Measurements from ENCODE around the gene PTX4. TPM values are rescaled to one million over a fixed set of nuclear protein-coding genes. Genes with fewer than 3 reads are reported as not detected.

The PTX4 gene
- total RNA-seq (2014; rRNA removed; shearing (Covaris generic)): not detected in 2 replicates

GRCh38 chr16:1488619-1489018, at the start of gene PTX4:
Gene PTX4, minus strand, starts transcription at chr16:1488944. Its CDS starts 35 bp downstream, at chr16:1488909.
- DNase-seq (ENCODE audit: low spot score): no peak

- no peak for DNase-seq (ENCODE audit: low spot score)
These were observed 49.1 kb upstream of the PTX4 start for GRCh38 chr16:1537763-1538289.

DNA sequence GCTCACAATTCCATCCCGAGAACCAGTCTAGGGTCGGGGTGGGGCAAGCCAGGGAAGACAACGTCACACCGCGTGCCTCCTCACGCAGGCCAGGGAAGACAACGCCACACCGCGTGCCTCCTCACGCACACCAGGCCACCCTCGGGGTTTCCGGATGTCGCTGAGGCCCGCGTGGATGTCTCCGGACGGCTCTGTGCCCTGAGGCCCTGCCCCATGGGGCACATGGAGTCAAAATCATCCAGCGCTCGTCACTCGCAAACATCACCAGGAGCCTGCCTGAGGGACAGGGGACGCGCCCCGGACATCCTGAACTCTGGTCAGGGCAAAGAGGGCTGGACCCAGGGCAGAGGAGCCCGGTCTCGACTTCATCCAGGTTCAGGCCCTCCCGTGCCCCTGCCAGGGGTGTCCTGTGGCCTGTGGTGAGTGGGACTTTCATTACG, 48.4 kb upstream of the PTX4 start:
- no peak for DNase-seq (ENCODE audit: low spot score)

DNA sequence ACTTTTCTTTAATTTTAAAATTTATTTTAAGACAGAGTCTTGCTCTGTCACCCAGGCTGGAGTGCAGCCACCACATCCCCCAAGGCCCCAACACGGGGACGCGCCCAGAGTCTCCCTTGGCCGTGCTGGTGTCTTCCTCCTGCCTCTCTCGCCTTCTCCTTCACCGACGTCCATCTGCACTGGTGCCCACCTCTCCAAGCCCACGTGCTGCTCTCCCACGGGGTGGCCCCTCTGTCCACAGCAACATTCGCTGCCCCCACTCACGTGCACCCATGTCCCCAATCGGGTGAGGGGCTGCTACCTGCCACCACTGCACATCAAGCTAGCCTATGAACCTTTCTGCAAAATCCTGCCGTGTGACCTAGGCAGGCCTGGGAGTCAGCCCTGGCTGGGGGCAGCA, 47.9 kb upstream of the PTX4 start:
- DNase-seq (ENCODE audit: low spot score): no peak

- no peak for DNase-seq (ENCODE audit: low spot score)
These were observed 46.9 kb upstream of the PTX4 start for GRCh38 chr16:1535391-1536291.

- no peak for DNase-seq (ENCODE audit: low spot score)
These were observed 45.6 kb upstream of the PTX4 start for GRCh38 chr16:1534021-1535020.

DNA sequence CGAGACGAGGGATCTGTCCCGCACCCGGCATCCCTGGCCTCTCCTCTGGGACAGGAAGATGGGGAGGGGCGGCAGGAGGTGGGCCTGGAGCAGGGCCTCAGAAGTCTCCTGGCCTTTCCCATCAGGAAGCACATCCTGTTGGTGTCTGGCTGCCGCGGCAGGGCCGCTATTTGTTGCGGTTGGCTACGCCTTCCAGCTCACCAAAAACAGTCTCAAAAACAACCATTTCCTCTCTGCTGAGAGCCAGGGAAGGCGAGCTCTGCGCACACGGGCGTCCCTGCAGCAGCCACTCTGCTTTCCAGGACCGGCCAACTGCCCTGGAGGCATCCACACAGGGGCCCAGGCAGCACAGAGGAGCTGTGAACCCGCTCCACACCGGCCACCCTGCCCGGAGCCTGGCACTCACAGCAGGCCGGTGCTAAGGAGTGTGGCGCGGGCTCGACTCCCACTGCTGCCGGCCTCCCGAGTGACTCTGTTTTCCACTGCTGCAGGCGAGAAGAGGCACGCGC, 44.8 kb upstream of the PTX4 start, which contains the start of gene TMEM204:
TMEM204 (plus strand) TSS at position 224 of the 509 bp plus-strand sequence. CDS start 610 bp downstream, outside the sequence.
- no peak for DNase-seq (ENCODE audit: low spot score)

DNA sequence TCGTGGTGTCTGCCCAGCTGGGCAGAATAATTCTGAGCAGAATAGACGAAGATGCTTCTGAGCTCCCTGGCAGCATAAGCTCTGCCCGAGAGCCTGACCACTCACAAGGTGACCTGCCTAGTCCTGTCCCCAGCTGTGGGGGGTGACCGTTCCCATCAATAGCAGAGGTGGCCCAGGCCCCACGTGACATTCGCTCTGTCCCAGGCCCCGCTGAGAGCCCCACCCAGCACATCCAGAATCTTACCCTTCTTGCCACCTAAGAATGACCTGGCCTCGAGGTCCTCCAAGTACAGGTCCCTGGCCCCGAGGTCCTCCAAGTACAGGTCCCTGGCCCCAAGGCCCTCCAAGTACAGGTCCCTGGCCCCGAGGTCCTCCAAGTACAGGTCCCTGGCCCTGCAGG, 44.0 kb upstream of the PTX4 start:
- DNase-seq (ENCODE audit: low spot score): no peak

DNA sequence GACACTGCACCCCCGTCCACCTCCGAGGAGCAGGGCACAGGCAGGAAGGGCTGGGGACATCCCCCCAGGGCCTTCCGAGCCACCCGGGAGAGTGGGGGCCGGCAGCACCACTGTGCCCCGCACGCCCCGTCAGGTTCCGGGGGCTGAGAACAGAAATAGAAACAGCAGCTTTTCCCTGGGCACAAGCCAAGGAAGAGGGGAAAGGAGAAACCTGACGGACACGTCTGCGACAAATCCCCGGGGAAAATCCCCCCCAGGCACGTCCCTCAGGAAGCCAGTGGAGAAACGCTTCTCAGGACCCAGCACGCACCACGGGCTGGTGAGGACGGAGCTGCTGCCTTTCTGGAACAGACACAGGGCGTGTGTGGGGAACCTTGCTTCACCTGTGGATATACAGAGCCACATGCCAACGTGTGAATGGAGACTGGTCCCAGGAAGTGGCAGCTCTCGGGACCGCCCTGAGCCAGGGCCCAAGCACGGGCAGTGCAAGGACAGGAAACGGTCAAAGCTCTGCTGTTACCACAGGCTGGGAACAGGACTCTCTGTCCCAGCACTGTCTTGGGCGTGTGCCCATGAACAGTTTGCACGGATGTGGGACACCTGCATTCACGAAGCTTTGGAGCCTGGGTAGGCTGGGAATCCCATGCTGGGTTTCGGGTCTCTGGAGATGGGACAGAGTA, 43.5 kb upstream of the PTX4 start:
- no peak for DNase-seq (ENCODE audit: low spot score)

DNA sequence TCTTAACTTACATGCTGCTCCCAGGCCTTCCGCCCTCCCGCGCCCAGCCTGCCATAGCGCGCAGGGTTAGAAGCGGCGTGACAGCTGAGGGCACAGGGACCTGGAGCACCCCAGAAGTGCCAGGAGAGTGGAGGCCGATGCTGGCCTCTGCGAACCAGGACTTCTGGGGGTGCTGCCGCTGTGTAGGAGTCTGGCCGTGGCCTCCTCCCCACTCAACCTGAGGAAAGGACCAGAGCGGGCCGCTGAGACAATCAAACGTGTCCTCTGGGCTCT, 42.8 kb upstream of the PTX4 start:
- DNase-seq (ENCODE audit: low spot score): no peak

- DNase-seq (ENCODE audit: low spot score): no peak
These were observed 42.3 kb upstream of the PTX4 start for GRCh38 chr16:1530883-1531637.

GRCh38 chr16:1530349-1530882, 41.7 kb upstream of the PTX4 start:
- no peak for DNase-seq (ENCODE audit: low spot score)

DNA sequence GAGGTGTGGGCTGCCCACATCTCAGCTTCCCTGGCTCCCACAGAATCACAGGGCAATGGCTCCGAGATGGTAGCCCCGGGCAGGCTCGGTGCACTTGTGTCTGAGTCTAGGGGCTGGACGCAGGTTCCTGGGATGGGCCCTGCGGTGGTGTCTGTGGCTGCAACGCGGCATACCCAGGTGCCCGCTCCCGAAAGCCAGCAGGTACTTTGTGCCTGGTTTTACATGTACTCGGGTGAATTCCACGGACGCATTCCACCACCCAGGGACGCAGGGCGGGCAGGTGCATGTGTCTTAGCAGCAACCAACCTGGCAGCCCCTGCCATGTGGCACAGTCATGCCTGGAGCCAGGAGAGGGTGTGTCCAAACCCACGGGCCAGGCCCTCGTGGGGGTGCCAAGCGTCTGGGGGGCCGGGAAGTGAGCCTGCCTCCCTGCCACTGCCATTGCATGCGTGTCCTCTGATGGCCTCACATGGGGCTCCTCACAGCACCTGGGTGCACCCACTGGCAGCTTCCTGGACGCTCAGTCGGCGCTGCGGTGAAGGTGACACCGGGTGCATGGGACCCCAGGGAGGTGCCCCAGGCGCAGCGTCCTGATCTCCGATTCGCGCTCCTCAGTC, 40.3 kb upstream of the PTX4 start:
- DNase-seq (ENCODE audit: low spot score): no peak

DNA sequence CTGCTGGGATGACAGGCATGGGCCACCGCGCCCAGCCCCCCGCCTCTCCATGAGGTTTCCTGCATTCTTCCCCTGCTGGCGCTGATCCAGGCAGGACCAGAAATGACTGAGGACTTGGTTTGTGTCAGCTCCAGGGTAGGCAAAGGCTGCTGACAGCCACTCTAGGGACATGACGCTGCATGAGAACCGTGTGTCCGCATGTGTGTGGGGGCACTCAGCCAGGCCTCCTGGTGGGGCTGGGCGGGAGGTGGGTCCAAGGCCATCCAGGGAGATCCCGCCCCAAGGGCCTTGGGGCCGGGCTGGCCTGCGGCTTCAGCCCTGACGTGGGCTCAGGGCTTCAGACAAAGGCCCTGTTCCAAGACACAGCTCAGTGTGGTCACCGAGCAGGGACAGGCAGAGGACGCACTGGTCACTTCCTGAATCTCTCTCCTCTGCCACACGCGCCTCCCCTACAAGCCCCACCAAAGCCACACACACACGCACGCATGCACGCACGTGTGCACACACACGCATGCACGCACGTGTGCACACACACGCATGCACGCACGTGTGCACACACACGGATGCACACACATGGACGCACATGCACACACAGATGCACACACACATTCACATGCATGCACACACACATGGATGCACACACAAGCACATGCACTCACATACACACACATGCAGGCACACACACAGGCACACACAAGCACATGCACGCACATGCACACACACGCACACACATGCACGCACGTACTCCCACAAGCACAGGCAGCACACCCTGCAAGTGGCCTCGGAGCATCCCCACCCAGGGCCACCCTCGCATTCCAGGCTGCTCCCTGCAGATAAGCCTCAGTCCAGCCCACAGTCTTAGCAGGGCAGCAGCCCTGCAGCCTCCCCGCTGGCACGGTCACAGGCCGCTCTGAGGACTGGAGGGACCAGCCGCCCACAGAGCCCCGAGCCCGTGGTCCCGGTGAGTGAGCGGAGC, 39.4 kb upstream of the PTX4 start:
- DNase-seq (ENCODE audit: low spot score): no peak

DNA sequence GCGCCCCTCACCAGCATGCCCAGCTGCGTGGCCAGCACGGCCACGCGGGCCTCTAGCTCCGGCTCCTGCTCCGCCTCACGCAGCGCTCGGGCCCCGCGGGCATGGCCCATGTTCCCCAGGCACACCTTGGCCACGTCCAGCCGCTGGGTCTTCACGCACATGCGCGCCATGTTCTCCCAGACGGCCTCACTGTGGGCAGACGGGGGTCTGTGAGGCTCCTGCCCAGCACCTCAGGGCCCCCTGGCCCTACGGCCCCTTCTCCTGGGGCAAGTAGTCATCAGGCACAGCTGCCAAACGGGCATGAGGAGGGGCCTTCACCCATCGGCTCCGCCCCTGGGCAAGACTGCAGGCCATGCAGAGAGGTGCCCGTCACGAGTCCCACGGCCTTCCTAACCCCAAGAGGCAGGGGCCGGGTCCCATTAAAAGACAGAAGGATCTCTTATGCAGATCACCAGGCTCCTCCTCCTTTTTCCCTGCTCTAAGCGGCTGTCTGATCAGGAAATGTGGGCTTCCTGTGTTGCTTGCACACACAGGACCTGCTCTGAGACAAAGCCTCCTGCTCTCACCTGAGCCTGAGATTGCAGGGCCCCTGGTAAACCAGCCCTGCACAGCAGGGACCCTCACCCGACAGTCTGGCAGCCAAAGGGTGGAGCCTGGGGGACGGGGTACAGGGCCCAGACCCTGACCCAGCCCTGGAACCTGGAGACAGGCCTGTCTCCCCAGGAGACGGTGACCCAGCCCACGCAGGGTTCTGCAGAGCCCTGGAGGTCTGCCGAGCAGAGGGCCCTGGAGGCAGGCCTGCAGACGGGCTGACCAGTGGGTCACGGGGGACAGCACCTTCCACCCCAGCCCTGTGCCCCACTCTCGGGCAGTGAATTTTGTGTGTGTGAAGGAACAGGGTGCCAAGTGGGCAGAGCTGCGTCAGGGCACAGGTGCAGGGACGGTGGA, 38.1 kb upstream of the PTX4 start:
- no peak for DNase-seq (ENCODE audit: low spot score)

DNA sequence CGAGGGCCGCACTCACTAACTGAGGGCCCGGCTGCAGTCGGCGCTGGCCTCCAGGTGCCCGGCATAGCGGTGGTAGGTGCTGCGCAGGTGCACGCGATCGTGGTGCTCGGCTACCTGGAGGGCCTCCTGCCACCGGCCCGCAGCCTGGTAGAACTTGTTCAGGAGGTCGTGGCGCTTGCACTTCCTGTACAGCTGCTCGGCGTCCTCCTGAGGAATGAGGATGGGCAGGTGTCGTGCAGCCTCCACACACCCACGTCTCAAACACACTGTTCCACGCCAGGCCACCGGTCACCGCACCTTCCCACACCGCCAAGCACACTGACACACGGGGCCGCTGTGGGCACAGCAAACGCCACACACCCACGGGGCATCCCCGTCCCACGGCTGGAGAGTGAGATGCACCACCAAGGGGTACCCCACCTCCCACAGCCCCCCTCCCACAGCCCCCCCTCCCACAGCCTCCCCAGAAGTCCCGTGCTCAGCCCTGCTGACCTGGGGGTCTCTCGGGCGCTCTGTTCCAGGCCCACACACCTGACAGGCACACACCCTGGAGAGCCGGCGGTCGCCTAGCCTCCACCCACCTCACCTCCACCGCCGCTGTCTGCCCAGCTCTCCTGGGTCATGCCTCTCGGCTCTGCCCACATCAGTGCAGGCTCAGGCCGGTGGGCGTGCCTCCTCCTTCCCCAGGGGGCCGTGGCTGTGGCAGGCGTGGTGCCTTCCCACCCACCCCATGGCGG, 37.3 kb upstream of the PTX4 start:
- DNase-seq (ENCODE audit: low spot score): no peak

DNA sequence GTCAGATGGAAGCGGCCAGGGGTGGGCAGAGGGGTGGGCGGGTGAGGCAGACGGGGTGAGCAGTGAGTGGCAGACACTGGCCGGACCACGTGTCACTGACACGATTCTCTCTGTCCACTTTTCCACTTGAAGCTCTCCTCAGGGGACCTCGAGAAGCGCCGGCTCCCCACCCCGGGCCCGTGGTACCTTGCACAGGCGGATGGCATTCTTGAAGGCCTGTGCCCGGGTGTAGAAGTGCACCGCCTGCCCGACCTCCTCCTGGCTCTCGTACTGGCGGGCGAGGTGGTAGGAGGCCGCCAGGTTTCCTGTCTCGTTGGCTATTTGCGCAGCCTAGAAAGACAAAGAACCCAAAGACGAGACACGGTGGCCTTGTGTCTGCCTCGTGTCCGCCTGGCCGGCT, 35.6 kb upstream of the PTX4 start:
- DNase-seq (ENCODE audit: low spot score): no peak
